Thyroid gland (tissue), 4 donors: ENCODE measurements around the gene DUSP22.

Experiments
- CTCF ChIP-seq, 6 experiments: fragments of 200-600 bp in 3 of 6; fragments of 450-650 bp in 3 of 6; sonication (generic) in 3 of 6; IDR thresholded peaks; one replicate each; pipeline ENCODE4 v1.5.1; 2016 to 2019; ENCODE audit warnings: antibody characterized with exemption in 6 of 6, mild to moderate bottlenecking in 2 of 6, inconsistent platforms in 1 of 6, moderate library complexity in 1 of 6
- POLR2A ChIP-seq, 2 donors: fragments of 450-650 bp; IDR thresholded peaks; one replicate each; pipeline ENCODE4 v1.6.1; 2017; ENCODE audit warnings: antibody characterized with exemption in 2 of 2, mild to moderate bottlenecking in 2 of 2, moderate library complexity in 1 of 2

- TF ChIP-seq POLR2A (IDR thresholded peaks at IDR 0.05) (no peak), CTCF (IDR thresholded peaks at IDR 0.05) (no peak)
Measured at GRCh38 chr6:305371-306206, 13.3 kb downstream of the DUSP22 start.
